HCT116 (cell line): ENCODE data around the gene SLC25A30. TPM values are rescaled to one million over a fixed set of nuclear protein-coding genes. Genes with fewer than 3 reads are reported as not detected.
"Not testable (repeated sequence)": the region's sequence is repeated elsewhere in the genome, so short reads cannot be mapped to it uniquely, and the experiment has no call there.

ENCODE experiments used
- ATAC-seq: fragments of 200-7000 bp; cut with Tn5 transposase; 2 replicates; pipeline ENCODE4 v1.9.1; 2020; ENCODE audit warnings: mild to moderate bottlenecking, moderate library complexity
- BruUV-seq: library from RNA; stranded (reverse); fragments of 400-500 nt; replicated peaks from 2 replicates; lab custom pipeline; 2021; lab: Mats Ljungman, UMichigan
- CTCF ChIA-PET: fragments of 300-600 bp; sonication (Branson Sonifier 250); formaldehyde crosslinking; loops from one replicate; lab custom pipeline; 2021; ENCODE audit warnings: antibody characterized with exemption; lab: Charles Lee
- POLR2A ChIA-PET: fragments of 300-600, 350-600 bp; sonication (Branson Sonifier 250); formaldehyde crosslinking; loops from one replicate; lab custom pipeline; 2021; ENCODE audit warnings: antibody characterized with exemption; lab: Charles Lee
- RAD21 ChIA-PET, 2 experiments: fragments of 300-600 bp; sonication (Branson Sonifier 250); formaldehyde crosslinking; loops; one replicate each; lab custom pipeline; 2023; ENCODE audit warnings: low total read pairs in 2 of 2; ENCODE audit not compliant: uncharacterized antibody in 2 of 2, unreplicated experiment in 2 of 2, low non-redundant PET in 1 of 2; lab: Charles Lee
- DNase-seq: peaks from one replicate; pipeline ENCODE4 v3.0.0-alpha.2; 2010; ENCODE audit warnings: low read depth, low spot score
- H2AFZ ChIP-seq: fragments of 200-600 bp; shearing (Covaris generic), sonication (generic); 2 replicates; pipeline ENCODE4 v1.6.1; 2017; ENCODE audit warnings: low read depth, mixed run types, mixed read lengths, antibody characterized with exemption, low read length; ENCODE audit not compliant: poor library complexity, severe bottlenecking
- H3K27ac ChIP-seq: 2 replicates; pipeline ENCODE4 v1.5.1; 2012; ENCODE audit warnings: low read depth, low read length
- H3K27me3 ChIP-seq: fragments of 200-600 bp; sonication (generic); 2 replicates; pipeline ENCODE4 v1.6.1; 2016; ENCODE audit warnings: mixed run types, low read length, mixed read lengths; ENCODE audit not compliant: insufficient read depth
- H3K36me3 ChIP-seq, 2 experiments: fragments of 200-500 bp in 1 of 2; fragments of 200-600 bp in 1 of 2; sonication (Bioruptor generic) in 1 of 2; sonication (generic) in 1 of 2; 2 replicates each; pipeline versions ENCODE4 v1.5.1 to v1.6.1; 2014 to 2016; ENCODE audit warnings: low read length in 2 of 2, inconsistent platforms in 1 of 2, mixed read lengths in 1 of 2, mixed run types in 1 of 2; ENCODE audit not compliant: insufficient read depth in 2 of 2, control insufficient read depth in 1 of 2
- H3K4me1 ChIP-seq, 2 experiments: fragments of 200-600 bp in 1 of 2; sonication (generic) in 1 of 2; 2 replicates each; pipeline versions ENCODE4 v1.5.1 to v1.6.1; 2012 to 2017; ENCODE audit warnings: low read length in 2 of 2, inconsistent platforms in 1 of 2, mild to moderate bottlenecking in 1 of 2, mixed read lengths in 1 of 2, mixed run types in 1 of 2, moderate library complexity in 1 of 2; ENCODE audit not compliant: insufficient read depth in 2 of 2, control insufficient read depth in 1 of 2
- H3K4me2 ChIP-seq: fragments of 200-600 bp; sonication (generic); 2 replicates; pipeline ENCODE4 v1.6.1; 2017; ENCODE audit warnings: mixed run types, low read length, mixed read lengths
- H3K4me3 ChIP-seq, 2 experiments: fragments of 200-600 bp in 1 of 2; sonication (generic) in 1 of 2; replicated peaks in 1 of 2; 2 replicates each; pipeline ENCODE4 v1.5.1; 2011 to 2016; ENCODE audit warnings: low read length in 2 of 2, control low read depth in 1 of 2, low read depth in 1 of 2, mild to moderate bottlenecking in 1 of 2, mixed read lengths in 1 of 2, mixed run types in 1 of 2
- H3K79me2 ChIP-seq: fragments of 200-600 bp; sonication (generic); 2 replicates; pipeline ENCODE4 v1.6.1; 2017; ENCODE audit warnings: mild to moderate bottlenecking, mixed run types, low read length, moderate library complexity, mixed read lengths; ENCODE audit not compliant: insufficient read depth
- H3K9ac ChIP-seq: fragments of 200-600 bp; sonication (generic); 2 replicates; pipeline ENCODE4 v1.6.1; 2016; ENCODE audit warnings: low read length, mixed read lengths
- H3K9me2 ChIP-seq: fragments of 200-600 bp; sonication (generic), shearing (Covaris generic); 2 replicates; pipeline ENCODE4 v1.6.1; 2017; ENCODE audit warnings: mixed run types, mild to moderate bottlenecking, moderate library complexity; ENCODE audit not compliant: insufficient read depth
- H3K9me3 ChIP-seq, 2 experiments: fragments of 200-500 bp in 1 of 2; fragments of 200-600 bp in 1 of 2; sonication (Bioruptor generic) in 1 of 2; sonication (generic) in 1 of 2; 2 replicates each; pipeline ENCODE4 v1.6.1; 2014 to 2017; ENCODE audit warnings: low read length in 2 of 2, mixed read lengths in 2 of 2, inconsistent platforms in 1 of 2, low read depth in 1 of 2, mild to moderate bottlenecking in 1 of 2, mixed run types in 1 of 2, moderate library complexity in 1 of 2; ENCODE audit not compliant: control insufficient read depth in 1 of 2, insufficient read depth in 1 of 2
- H4K20me1 ChIP-seq: fragments of 200-600 bp; sonication (generic), shearing (Covaris generic); 2 replicates; pipeline ENCODE4 v1.6.1; 2017; ENCODE audit warnings: mixed run types, mild to moderate bottlenecking, moderate library complexity; ENCODE audit not compliant: insufficient read depth
- CEBPB ChIP-seq: IDR thresholded peaks from 2 replicates; pipeline ENCODE4 v1.6.1; 2012; ENCODE audit warnings: low read depth
- EGR1 ChIP-seq: IDR thresholded peaks from 2 replicates; pipeline ENCODE4 v1.6.1; 2012; ENCODE audit warnings: low read depth
- ELF1 ChIP-seq: IDR thresholded peaks from 2 replicates; pipeline ENCODE4 v1.6.1; 2012; ENCODE audit warnings: low read depth, borderline replicate concordance
- EZH2 ChIP-seq: fragments of 200-600 bp; sonication (generic); IDR thresholded peaks from 2 replicates; pipeline ENCODE4 v1.6.1; 2017; ENCODE audit warnings: antibody characterized with exemption, mixed run types
- EZH2phosphoT487 ChIP-seq: fragments of 200-600 bp; IDR thresholded peaks from 2 replicates; pipeline ENCODE4 v1.6.1; 2018; ENCODE audit warnings: antibody characterized with exemption, borderline replicate concordance
- FOSL1 ChIP-seq: IDR thresholded peaks from 2 replicates; pipeline ENCODE4 v1.6.1; 2012; ENCODE audit warnings: low read depth
- POLR2AphosphoS5 ChIP-seq: IDR thresholded peaks from 2 replicates; pipeline ENCODE4 v1.6.1; 2011; ENCODE audit warnings: mild to moderate bottlenecking, low read depth, low read length, moderate library complexity
- RAD21 ChIP-seq: IDR thresholded peaks from 2 replicates; pipeline ENCODE4 v1.6.1; 2012; ENCODE audit warnings: low read depth, mild to moderate bottlenecking
- SRF ChIP-seq: IDR thresholded peaks from 2 replicates; pipeline ENCODE4 v1.6.1; 2012; ENCODE audit warnings: low read depth
- YY1 ChIP-seq: IDR thresholded peaks from 2 replicates; pipeline ENCODE4 v1.6.1; 2011; ENCODE audit warnings: low read length, low read depth, moderate library complexity, mild to moderate bottlenecking; ENCODE audit not compliant: insufficient replicate concordance; ENCODE audit errors: extremely low read depth
- ZFX ChIP-seq: fragments of 450-650 bp; IDR thresholded peaks from 2 replicates; pipeline ENCODE4 v1.6.1; 2017
- ZNF274 ChIP-seq: fragments of 200-500 bp; sonication (Bioruptor generic); IDR thresholded peaks from 2 replicates; pipeline ENCODE4 v1.6.1; 2014; ENCODE audit warnings: mild to moderate bottlenecking, low read depth, low read length, inconsistent platforms
- intact Hi-C: fragments of 100-400 bp; cut with micrococcal nuclease; formaldehyde crosslinking; loops from 2 replicates; pipeline ENCODE4 v1.10.0; 2022
- total RNA-seq: library from RNA; stranded (reverse); gene quantifications from one replicate; pipeline ENCODE4 v1.2.1, GENCODE V29; 2021; ENCODE audit not compliant: unreplicated experiment
- TF ChIP-seq, protein P1 (sequence below): IDR thresholded peaks from 2 replicates; pipeline ENCODE4 v1.6.1; 2011; ENCODE audit warnings: mild to moderate bottlenecking, low read length, moderate library complexity; ENCODE audit not compliant: insufficient replicate concordance; ENCODE audit errors: extremely low read depth
- TF ChIP-seq, protein P2 (sequence below): IDR thresholded peaks from 2 replicates; pipeline ENCODE4 v1.6.1; 2012
- TF ChIP-seq, protein P3 (sequence below), 3 experiments: fragments of 200-600 bp in 1 of 3; sonication (generic) in 1 of 3; IDR thresholded peaks in 2 of 3; conservative IDR thresholded peaks in 1 of 3; 2 replicates each; pipeline ENCODE4 v1.5.1; 2012 to 2017; ENCODE audit warnings: low read depth in 2 of 3, low read length in 2 of 3, antibody characterized with exemption in 1 of 3, borderline replicate concordance in 1 of 3, control low read depth in 1 of 3, mild to moderate bottlenecking in 1 of 3, mixed read lengths in 1 of 3, mixed run types in 1 of 3, moderate library complexity in 1 of 3; ENCODE audit not compliant: insufficient read depth in 1 of 3
- TF ChIP-seq, protein P4 (sequence below): IDR thresholded peaks from 2 replicates; pipeline ENCODE4 v1.6.1; 2012

SLC25A30 gene
- total RNA-seq, 1 experiment from 2014 or later: 29.2 TPM

DNA sequence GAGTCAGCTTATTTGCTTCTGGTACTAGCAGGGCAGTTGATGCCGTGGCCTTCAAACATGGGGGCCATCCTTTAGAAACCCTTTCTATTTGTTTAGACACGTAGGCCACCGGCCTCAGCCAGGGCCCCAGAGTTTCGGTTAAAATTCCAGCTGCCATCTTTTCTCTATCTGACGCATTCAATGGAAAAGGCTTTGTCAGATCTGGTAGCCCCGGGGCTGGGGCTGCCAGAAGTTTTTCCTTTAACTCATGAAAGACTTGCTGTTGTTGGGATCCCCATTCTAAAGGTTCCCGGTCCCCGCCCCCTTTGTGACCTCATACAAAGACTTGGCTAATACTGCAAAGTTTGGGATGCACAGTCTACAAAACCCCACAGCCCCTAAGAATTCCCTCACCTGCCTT lies 41.5 kb downstream of the SLC25A30 start:
- H3K9me3 ChIP-seq, DNase-seq, H3K27me3 ChIP-seq, H3K4me1 ChIP-seq, CTCF ChIA-PET, H3K27ac ChIP-seq, ATAC-seq, H3K4me3 ChIP-seq, RAD21 ChIA-PET, H2AFZ ChIP-seq, H3K36me3 ChIP-seq, H4K20me1 ChIP-seq, H3K79me2 ChIP-seq, H3K9me2 ChIP-seq, H3K9ac ChIP-seq, H3K4me2 ChIP-seq, POLR2A ChIA-PET, BruUV-seq: not testable (repeated sequence)
- intact Hi-C loops: loop anchor here (10.0 kb wide), 2 partner anchors 118 to 438 kb away; no protein-coding TSS in a partner anchor

DNA sequence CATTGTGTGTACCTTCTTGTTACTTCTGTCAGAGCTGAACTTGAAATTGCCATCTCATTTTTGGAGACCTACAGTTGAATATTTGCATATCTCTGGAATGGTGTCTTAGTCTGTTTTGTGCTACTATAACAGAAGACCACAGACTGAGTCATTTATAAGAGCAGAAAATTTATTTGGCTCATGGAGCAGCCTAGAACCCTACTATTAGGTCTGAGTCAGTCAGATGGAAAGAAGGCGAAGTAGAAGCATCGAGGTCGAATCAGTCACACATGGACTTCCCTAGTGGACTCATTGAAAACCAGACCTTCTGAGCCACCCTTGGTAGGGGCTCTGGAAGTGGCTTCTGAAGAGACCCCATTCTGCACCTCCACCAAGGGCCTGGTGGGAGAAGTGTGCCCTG lies 43.3 kb downstream of the SLC25A30 start:
- ATAC-seq (no peak), DNase-seq (no peak)
- no peak overlapping the region for H2AFZ ChIP-seq
- peaks cover 0 to 8% of the 10 kb centered on the region in 2 experiments; a peak in 3 of 4 replicates for H3K4me1 ChIP-seq
- TF ChIP-seq, protein P1, sequence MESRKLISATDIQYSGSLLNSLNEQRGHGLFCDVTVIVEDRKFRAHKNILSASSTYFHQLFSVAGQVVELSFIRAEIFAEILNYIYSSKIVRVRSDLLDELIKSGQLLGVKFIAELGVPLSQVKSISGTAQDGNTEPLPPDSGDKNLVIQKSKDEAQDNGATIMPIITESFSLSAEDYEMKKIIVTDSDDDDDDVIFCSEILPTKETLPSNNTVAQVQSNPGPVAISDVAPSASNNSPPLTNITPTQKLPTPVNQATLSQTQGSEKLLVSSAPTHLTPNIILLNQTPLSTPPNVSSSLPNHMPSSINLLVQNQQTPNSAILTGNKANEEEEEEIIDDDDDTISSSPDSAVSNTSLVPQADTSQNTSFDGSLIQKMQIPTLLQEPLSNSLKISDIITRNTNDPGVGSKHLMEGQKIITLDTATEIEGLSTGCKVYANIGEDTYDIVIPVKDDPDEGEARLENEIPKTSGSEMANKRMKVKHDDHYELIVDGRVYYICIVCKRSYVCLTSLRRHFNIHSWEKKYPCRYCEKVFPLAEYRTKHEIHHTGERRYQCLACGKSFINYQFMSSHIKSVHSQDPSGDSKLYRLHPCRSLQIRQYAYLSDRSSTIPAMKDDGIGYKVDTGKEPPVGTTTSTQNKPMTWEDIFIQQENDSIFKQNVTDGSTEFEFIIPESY: no peak
- TF ChIP-seq YY1 (no peak), ELF1 (no peak), EGR1 (no peak), SRF (no peak), CEBPB (no peak), EZH2phosphoT487 (no peak), ZNF274 (no peak), FOSL1 (no peak), ZFX (no peak), EZH2 (no peak), POLR2AphosphoS5 (no peak), RAD21 (no peak)
- TF ChIP-seq, protein P2, sequence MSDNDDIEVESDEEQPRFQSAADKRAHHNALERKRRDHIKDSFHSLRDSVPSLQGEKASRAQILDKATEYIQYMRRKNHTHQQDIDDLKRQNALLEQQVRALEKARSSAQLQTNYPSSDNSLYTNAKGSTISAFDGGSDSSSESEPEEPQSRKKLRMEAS: no peak
- TF ChIP-seq, protein P3, sequence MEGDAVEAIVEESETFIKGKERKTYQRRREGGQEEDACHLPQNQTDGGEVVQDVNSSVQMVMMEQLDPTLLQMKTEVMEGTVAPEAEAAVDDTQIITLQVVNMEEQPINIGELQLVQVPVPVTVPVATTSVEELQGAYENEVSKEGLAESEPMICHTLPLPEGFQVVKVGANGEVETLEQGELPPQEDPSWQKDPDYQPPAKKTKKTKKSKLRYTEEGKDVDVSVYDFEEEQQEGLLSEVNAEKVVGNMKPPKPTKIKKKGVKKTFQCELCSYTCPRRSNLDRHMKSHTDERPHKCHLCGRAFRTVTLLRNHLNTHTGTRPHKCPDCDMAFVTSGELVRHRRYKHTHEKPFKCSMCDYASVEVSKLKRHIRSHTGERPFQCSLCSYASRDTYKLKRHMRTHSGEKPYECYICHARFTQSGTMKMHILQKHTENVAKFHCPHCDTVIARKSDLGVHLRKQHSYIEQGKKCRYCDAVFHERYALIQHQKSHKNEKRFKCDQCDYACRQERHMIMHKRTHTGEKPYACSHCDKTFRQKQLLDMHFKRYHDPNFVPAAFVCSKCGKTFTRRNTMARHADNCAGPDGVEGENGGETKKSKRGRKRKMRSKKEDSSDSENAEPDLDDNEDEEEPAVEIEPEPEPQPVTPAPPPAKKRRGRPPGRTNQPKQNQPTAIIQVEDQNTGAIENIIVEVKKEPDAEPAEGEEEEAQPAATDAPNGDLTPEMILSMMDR (IDR thresholded peaks at IDR 0.05 in 2 of 3, conservative IDR thresholded peaks at IDR 0.05 in 1 of 3; ENCODE audit: borderline replicate concordance in 1 of 3, insufficient read depth in 1 of 3, low read depth in 2 of 3, low read length in 2 of 3): no peak
- TF ChIP-seq, protein P4, sequence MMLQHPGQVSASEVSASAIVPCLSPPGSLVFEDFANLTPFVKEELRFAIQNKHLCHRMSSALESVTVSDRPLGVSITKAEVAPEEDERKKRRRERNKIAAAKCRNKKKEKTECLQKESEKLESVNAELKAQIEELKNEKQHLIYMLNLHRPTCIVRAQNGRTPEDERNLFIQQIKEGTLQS: no peak
- ChIA-PET CTCF (interaction anchor here (1.6 kb wide), 1 partner anchor 19 kb away, joined by 3 read pairs; no protein-coding TSS in a partner anchor), POLR2A (no interaction called here), RAD21 (no interaction called here)
- intact Hi-C loops: loop anchor here (10.0 kb wide), 2 partner anchors 120 to 440 kb away; no protein-coding TSS in a partner anchor
- no peaks in the 10 kb centered on the region for H4K20me1 ChIP-seq
- no peak overlapping the region for H3K4me2 ChIP-seq
- H3K36me3 ChIP-seq: no peaks in the 10 kb centered on the region
- BruUV-seq: no TSS peak
- no peaks in the 10 kb centered on the region for H3K27me3 ChIP-seq
- H3K9ac ChIP-seq: no peak overlapping the region
- H3K4me3 ChIP-seq: no peak overlapping the region
- no peaks in the 10 kb centered on the region for H3K9me3 ChIP-seq
- no peaks in the 10 kb centered on the region for H3K9me2 ChIP-seq
- no peaks in the 10 kb centered on the region for H3K79me2 ChIP-seq
- no peak overlapping the region for H3K27ac ChIP-seq
